Tibial nerve (tissue), 4 donors: Measurements from ENCODE around the gene GRK2. TPM values are rescaled to one million over a fixed set of nuclear protein-coding genes. Genes with fewer than 3 reads are reported as not detected.

ENCODE experiments used
- DNase-seq, 2 donors: peaks; one replicate each; pipeline ENCODE4 v3.0.0-alpha.2; 2019; ENCODE audit warnings: low spot score in 2 of 2
- H3K27ac ChIP-seq, 4 donors: fragments of 200-600 bp; sonication (generic) in 3 of 4; one replicate each; pipeline ENCODE4 v1.5.1; 2017 to 2019; ENCODE audit warnings: mild to moderate bottlenecking in 1 of 4
- H3K27me3 ChIP-seq, 2 donors: fragments of 200-600 bp; sonication (generic) in 1 of 2; one replicate each; pipeline versions ENCODE4 v1.5.1 to v1.6.0; 2017 to 2019
- H3K36me3 ChIP-seq, 3 donors: fragments of 200-600 bp; sonication (generic); one replicate each; pipeline ENCODE4 v1.5.1; 2018 to 2019
- H3K4me1 ChIP-seq, 4 donors: fragments of 200-600 bp; sonication (generic) in 3 of 4; one replicate each; pipeline ENCODE4 v1.5.1; 2017 to 2019
- H3K4me3 ChIP-seq, 4 donors: fragments of 200-600 bp; sonication (generic) in 3 of 4; one replicate each; pipeline ENCODE4 v1.5.1; 2017 to 2019; ENCODE audit warnings: mild to moderate bottlenecking in 1 of 4, moderate library complexity in 1 of 4
- H3K9me3 ChIP-seq, 4 donors: fragments of 200-600 bp; sonication (generic) in 3 of 4; one replicate each; pipeline ENCODE4 v1.5.1; 2017 to 2019
- CTCF ChIP-seq, 5 experiments: fragments of 200-600 bp in 3 of 5; fragments of 450-650 bp in 2 of 5; sonication (generic) in 3 of 5; IDR thresholded peaks; one replicate each; pipeline ENCODE4 v1.5.1; 2016 to 2019; ENCODE audit warnings: antibody characterized with exemption in 5 of 5, mild to moderate bottlenecking in 3 of 5, moderate library complexity in 2 of 5
- EP300 ChIP-seq, 2 donors: sonication (generic); formaldehyde crosslinking; IDR thresholded peaks; one replicate each; pipeline ENCODE4 v1.6.1; 2017; ENCODE audit warnings: antibody characterized with exemption in 2 of 2, mild to moderate bottlenecking in 1 of 2
- POLR2A ChIP-seq, 2 donors: fragments of 450-650 bp; IDR thresholded peaks; one replicate each; pipeline ENCODE4 v1.6.1; 2017; ENCODE audit warnings: antibody characterized with exemption in 2 of 2, mild to moderate bottlenecking in 2 of 2, moderate library complexity in 2 of 2
- WGBS, 2 donors: methylation state at CpG; one replicate each; pipeline ENCODE4 v1.1.5; 2018; 5-methylcytosine and 5-hydroxymethylcytosine counted together
- total RNA-seq, 4 donors: library from RNA; depleted of rRNA; stranded (reverse); fragments of >200 nt; gene quantifications; one replicate each; pipeline ENCODE4 v1.1.0, GENCODE V29; 2016

GRK2 gene
- total RNA-seq, 4 donors from 2014 or later, result 46.0 to 134 (median 65.4) TPM

GRCh38 chr11:67306769-67307544 is 40.7 kb downstream of the GRK2 start:
- 87% methylated on average over 15 to 19 of the region's 19 CpGs for WGBS, 2 donors
- Histone ChIP-seq H3K4me1 (peaks cover 0 to 31% (median 19%) of the 10 kb centered on the region in 4 donors), H3K27ac (no peak overlapping the region), H3K4me3 (no peak overlapping the region), H3K9me3 (no peaks in the 10 kb centered on the region), H3K27me3 (no peaks in the 10 kb centered on the region), H3K36me3 (peaks cover 0 to 58% (median 0%) of the 10 kb centered on the region in 3 donors)
- DNase-seq, result no peak
- TF ChIP-seq POLR2A (IDR thresholded peaks at IDR 0.05) (no peak), EP300 (IDR thresholded peaks at IDR 0.05) (no peak), CTCF (IDR thresholded peaks at IDR 0.05) (no peak)

- no peak for DNase-seq
- Histone ChIP-seq H3K36me3 (peaks cover 0 to 57% (median 0%) of the 10 kb centered on the region in 3 donors), H3K27me3 (no peaks in the 10 kb centered on the region), H3K27ac (no peak overlapping the region), H3K4me3 (no peak overlapping the region), H3K4me1 (peaks cover 0 to 31% (median 14%) of the 10 kb centered on the region in 4 donors), H3K9me3 (no peaks in the 10 kb centered on the region)
- TF ChIP-seq EP300 (IDR thresholded peaks at IDR 0.05) (no peak), POLR2A (IDR thresholded peaks at IDR 0.05) (no peak), CTCF (IDR thresholded peaks at IDR 0.05) (no peak)
- WGBS, 2 donors, result 84 to 90% methylated on average over 10 to 12 of the region's 12 CpGs
Observed at GRCh38 chr11:67307545-67308001, 41.3 kb downstream of the GRK2 start.

GRCh38 chr11:67308031-67308866 is 42.0 kb downstream of the GRK2 start:
- Histone ChIP-seq H3K4me1 (peaks cover 0 to 27% (median 11%) of the 10 kb centered on the region in 4 donors), H3K4me3 (no peak overlapping the region), H3K27me3 (no peaks in the 10 kb centered on the region), H3K36me3 (peaks cover 0 to 57% (median 0%) of the 10 kb centered on the region in 3 donors), H3K9me3 (no peaks in the 10 kb centered on the region), H3K27ac (no peak overlapping the region)
- TF ChIP-seq CTCF (IDR thresholded peaks at IDR 0.05) (no peak), EP300 (IDR thresholded peaks at IDR 0.05) (no peak), POLR2A (IDR thresholded peaks at IDR 0.05) (no peak)
- no peak for DNase-seq
- WGBS, 2 donors, result 89 to 90% methylated on average over 16 to 20 of the region's 20 CpGs

- WGBS, 2 donors, result 92 to 94% methylated on average over 6 to 11 of the region's 11 CpGs
- Histone ChIP-seq H3K4me3 (no peak overlapping the region), H3K27me3 (no peaks in the 10 kb centered on the region)
Observed at GRCh38 chr11:67309166-67309565, 42.9 kb downstream of the GRK2 start.

More at GRCh38 chr11:67309166-67309565, 42.9 kb downstream of the GRK2 start:
- no peak overlapping the region for H3K27ac ChIP-seq
- TF ChIP-seq POLR2A (IDR thresholded peaks at IDR 0.05), result no peak
- TF ChIP-seq EP300 (IDR thresholded peaks at IDR 0.05), result no peak
- TF ChIP-seq CTCF (IDR thresholded peaks at IDR 0.05), result no peak
- DNase-seq, result no peak
- peaks cover 0 to 22% (median 9%) of the 10 kb centered on the region in 4 donors for H3K4me1 ChIP-seq
- H3K9me3 ChIP-seq, result no peaks in the 10 kb centered on the region
- peaks cover 0 to 57% (median 0%) of the 10 kb centered on the region in 3 donors for H3K36me3 ChIP-seq
